Measurements from ENCODE around the gene OTOF.

OTOF gene

GRCh38 chr2:26414311-26414710, 63.6 kb downstream of the OTOF start:
- no peak for DNase-seq (ENCODE audit: low read depth in 2 of 3, low spot score in 1 of 3)

- DNase-seq (ENCODE audit: low read depth in 2 of 3, low spot score in 1 of 3), result no peak
Measured at GRCh38 chr2:26412091-26412673, 65.7 kb downstream of the OTOF start.

- no peak for DNase-seq (ENCODE audit: low read depth in 2 of 3, low spot score in 1 of 3)
Measured at GRCh38 chr2:26411419-26411818, 66.5 kb downstream of the OTOF start.

- no peak for DNase-seq (ENCODE audit: low read depth in 2 of 3, low spot score in 1 of 3)
Measured at GRCh38 chr2:26410764-26411243, 67.1 kb downstream of the OTOF start.

- DNase-seq (ENCODE audit: low read depth in 2 of 3, low spot score in 1 of 3), result no peak
Measured at GRCh38 chr2:26409785-26410184, 68.1 kb downstream of the OTOF start.

GRCh38 chr2:26407526-26407925, 70.4 kb downstream of the OTOF start:
- no peak for DNase-seq (ENCODE audit: low read depth in 2 of 3, low spot score in 1 of 3)
